ENCODE measurements around the gene SYPL2.

GRCh38 chr1:109488201-109488600 is 21.9 kb downstream of the SYPL2 start:
- TF ChIP-seq POLR2A (IDR thresholded peaks at IDR 0.05; ENCODE audit: low read length): no peak
- no peak for TF ChIP-seq GATA1 (IDR thresholded peaks at IDR 0.05; ENCODE audit: low read depth, low read length)
